H1 (cell line): ENCODE results near the gene ANAPC16. TPM values are rescaled to one million over a fixed set of nuclear protein-coding genes. Genes with fewer than 3 reads are reported as not detected.

Source experiments
- CTCF ChIA-PET: fragments of 300-600 bp; sonication (Branson Sonifier 250); formaldehyde crosslinking; loops from one replicate; lab custom pipeline; 2021; ENCODE audit not compliant: partially characterized antibody; lab: Charles Lee
- POLR2A ChIA-PET: fragments of 300-600 bp; sonication (Branson Sonifier 250); formaldehyde crosslinking; loops from one replicate; lab custom pipeline; 2021; ENCODE audit warnings: inconsistent platforms; ENCODE audit not compliant: partially characterized antibody; lab: Charles Lee
- DNase-seq, 2 experiments: peaks; one replicate each; pipeline versions ENCODE4 v3.0.0 to v3.0.0-alpha.2; 2010 to 2022; ENCODE audit warnings: low spot score in 2 of 2, low read depth in 1 of 2, mixed read lengths in 1 of 2
- FAIRE-seq: peaks from 2 replicates; lab custom pipeline; 2011; peaks lifted over from hg19 to GRCh38; lab: Jason Lieb, UNC
- H2AFZ ChIP-seq: 2 replicates; pipeline ENCODE4 v1.8.1; 2012; ENCODE audit warnings: low read length, inconsistent platforms
- H2AK5ac ChIP-seq: 2 replicates; pipeline ENCODE4 v1.6.1; 2013; ENCODE audit warnings: low read depth, low read length
- H2BK120ac ChIP-seq: replicated peaks from 2 replicates; pipeline ENCODE3; 2013; ENCODE audit warnings: low read depth, low read length, inconsistent platforms
- H2BK12ac ChIP-seq: 2 replicates; pipeline ENCODE4 v1.6.1; 2013; ENCODE audit warnings: low read depth, low read length
- H2BK15ac ChIP-seq: 2 replicates; pipeline ENCODE4 v1.6.1; 2013; ENCODE audit warnings: low read length
- H2BK20ac ChIP-seq: 2 replicates; pipeline ENCODE4 v1.6.1; 2013; ENCODE audit warnings: low read length
- H2BK5ac ChIP-seq: 2 replicates; pipeline ENCODE4 v1.6.1; 2013; ENCODE audit warnings: low read depth, low read length
- H3K14ac ChIP-seq: 2 replicates; pipeline ENCODE4 v1.6.1; 2013; ENCODE audit warnings: inconsistent platforms; ENCODE audit not compliant: insufficient read length
- H3K18ac ChIP-seq: 2 replicates; pipeline ENCODE4 v1.6.1; 2013; ENCODE audit warnings: low read length; ENCODE audit errors: extremely low read depth
- H3K23ac ChIP-seq: 2 replicates; pipeline ENCODE4 v1.6.1; 2013; ENCODE audit warnings: inconsistent platforms; ENCODE audit not compliant: insufficient read length
- H3K23me2 ChIP-seq: 2 replicates; pipeline ENCODE4 v1.6.1; 2013; ENCODE audit warnings: low read depth, low read length
- H3K27ac ChIP-seq: 2 replicates; pipeline ENCODE4 v1.6.1; 2011; ENCODE audit warnings: low read depth, low read length, inconsistent platforms
- H3K27me3 ChIP-seq, 4 experiments: replicated peaks in 1 of 4; 1 replicate in 1 of 4; 2 replicates in 3 of 4; pipeline versions ENCODE4 v1.6.1 to v1.8.1; 2011 to 2013; ENCODE audit warnings: low read length in 3 of 4, mild to moderate bottlenecking in 3 of 4, inconsistent platforms in 2 of 4, mixed read lengths in 2 of 4, moderate library complexity in 1 of 4; ENCODE audit not compliant: control insufficient read depth in 3 of 4, insufficient read depth in 3 of 4; ENCODE audit errors: extremely low read depth in 1 of 4
- H3K36me3 ChIP-seq, 4 experiments: 2 replicates each; pipeline versions ENCODE4 v1.6.1 to v1.8.1; 2011 to 2013; ENCODE audit warnings: mild to moderate bottlenecking in 4 of 4, low read length in 3 of 4, moderate library complexity in 2 of 4, control low read depth in 1 of 4, inconsistent platforms in 1 of 4; ENCODE audit not compliant: insufficient read depth in 4 of 4, control insufficient read depth in 2 of 4
- H3K4ac ChIP-seq: replicated peaks from 2 replicates; pipeline ENCODE3; 2013; ENCODE audit warnings: low read length, low read depth, mixed read lengths, inconsistent platforms; ENCODE audit not compliant: insufficient read length
- H3K4me1 ChIP-seq, 4 experiments: replicated peaks in 1 of 4; 1 replicate in 1 of 4; 2 replicates in 3 of 4; pipeline versions ENCODE4 v1.6.1 to v1.8.1; 2011 to 2013; ENCODE audit warnings: low read length in 3 of 4, inconsistent platforms in 2 of 4, mixed read lengths in 1 of 4; ENCODE audit not compliant: insufficient read depth in 4 of 4, control insufficient read depth in 3 of 4
- H3K4me2 ChIP-seq, 2 experiments: 2 replicates each; pipeline versions ENCODE4 v1.6.1 to v1.8.1; 2011 to 2013; ENCODE audit warnings: low read depth in 2 of 2, low read length in 2 of 2, control low read depth in 1 of 2, inconsistent platforms in 1 of 2, mild to moderate bottlenecking in 1 of 2; ENCODE audit not compliant: insufficient read depth in 1 of 2
- H3K4me3 ChIP-seq, 4 experiments: fragments of 200-600, 300-600 bp in 1 of 4; sonication (generic), shearing (Covaris generic), sonication (Bioruptor Twin) in 1 of 4; 2 replicates each; pipeline versions ENCODE4 v1.5.1 to v1.8.1; 2011 to 2016; ENCODE audit warnings: low read length in 4 of 4, low read depth in 3 of 4, control low read depth in 2 of 4, inconsistent platforms in 2 of 4, mild to moderate bottlenecking in 2 of 4, mixed read lengths in 1 of 4, moderate library complexity in 1 of 4; ENCODE audit not compliant: insufficient read depth in 2 of 4; ENCODE audit errors: extremely low read depth in 1 of 4
- H3K56ac ChIP-seq: replicated peaks from 2 replicates; pipeline ENCODE3; 2013; ENCODE audit warnings: low read depth, mild to moderate bottlenecking, mixed read lengths, low read length, inconsistent platforms; ENCODE audit not compliant: insufficient read length
- H3K79me1 ChIP-seq: 2 replicates; pipeline ENCODE4 v1.6.1; 2013; ENCODE audit warnings: low read depth, low read length, control low read depth
- H3K79me2 ChIP-seq, 2 experiments: 2 replicates each; pipeline versions ENCODE4 v1.6.1 to v1.8.1; 2012 to 2013; ENCODE audit warnings: low read length in 2 of 2, mild to moderate bottlenecking in 2 of 2, inconsistent platforms in 1 of 2; ENCODE audit not compliant: insufficient read depth in 2 of 2, control insufficient read depth in 1 of 2
- H3K9ac ChIP-seq, 4 experiments: replicated peaks in 1 of 4; 1 replicate in 1 of 4; 2 replicates in 3 of 4; pipeline versions ENCODE4 v1.6.1 to v1.8.1; 2011 to 2013; ENCODE audit warnings: low read depth in 3 of 4, low read length in 3 of 4, control low read depth in 2 of 4, mild to moderate bottlenecking in 2 of 4, moderate library complexity in 2 of 4, inconsistent platforms in 1 of 4; ENCODE audit errors: extremely low read depth in 1 of 4
- H3K9me3 ChIP-seq, 2 experiments: 2 replicates each; pipeline versions ENCODE4 v1.6.1 to v1.8.1; 2012 to 2013; ENCODE audit warnings: mild to moderate bottlenecking in 2 of 2, moderate library complexity in 2 of 2, control low read depth in 1 of 2, inconsistent platforms in 1 of 2, low read depth in 1 of 2, low read length in 1 of 2, mixed read lengths in 1 of 2; ENCODE audit not compliant: insufficient read depth in 2 of 2
- H4K20me1 ChIP-seq, 2 experiments: replicated peaks in 1 of 2; 2 replicates each; pipeline versions ENCODE3 to v1.8.1; 2011 to 2013; ENCODE audit warnings: inconsistent platforms in 2 of 2, low read length in 2 of 2, mild to moderate bottlenecking in 1 of 2; ENCODE audit not compliant: insufficient read depth in 2 of 2, control insufficient read depth in 1 of 2
- H4K5ac ChIP-seq: 2 replicates; pipeline ENCODE4 v1.6.1; 2013; ENCODE audit warnings: low read length, low read depth, mixed read lengths, inconsistent platforms; ENCODE audit not compliant: insufficient read length
- H4K8ac ChIP-seq: 2 replicates; pipeline ENCODE4 v1.8.0; 2013; ENCODE audit warnings: mild to moderate bottlenecking, moderate library complexity, low read length, inconsistent platforms; ENCODE audit not compliant: insufficient read depth; ENCODE audit errors: extremely low read depth
- H4K91ac ChIP-seq: replicated peaks from 2 replicates; pipeline ENCODE3; 2013; ENCODE audit warnings: low read length, mixed read lengths, inconsistent platforms; ENCODE audit not compliant: insufficient read length
- KDM1A ChIP-seq: fragments of 200-600, 300-600 bp; sonication (generic); IDR thresholded peaks from 2 replicates; pipeline ENCODE4 v1.7.1; 2016; ENCODE audit warnings: mild to moderate bottlenecking, low read length, borderline replicate concordance
- RBBP5 ChIP-seq: IDR thresholded peaks from 2 replicates; pipeline ENCODE4 v1.7.1; 2012; ENCODE audit warnings: low read depth, mild to moderate bottlenecking, inconsistent platforms, low read length, moderate library complexity, borderline replicate concordance
- RXRA ChIP-seq: IDR thresholded peaks from 2 replicates; pipeline ENCODE4 v1.6.1; 2011; ENCODE audit warnings: low read depth, mild to moderate bottlenecking, low read length, moderate library complexity; ENCODE audit not compliant: insufficient read depth
- SIX5 ChIP-seq: IDR thresholded peaks from 2 replicates; pipeline ENCODE4 v1.6.1; 2011; ENCODE audit warnings: mild to moderate bottlenecking, low read depth, low read length
- TCF12 ChIP-seq: IDR thresholded peaks from 2 replicates; pipeline ENCODE4 v1.6.1; 2011; ENCODE audit warnings: low read depth, mild to moderate bottlenecking, low read length
- WGBS, 2 experiments: shearing (Covaris generic) in 1 of 2; methylation state at CpG; one replicate each; pipeline versions ENCODE4 v1.1.6 to v1.1.7; 2013 to 2015; ENCODE audit warnings: low lambda C conversion rate in 2 of 2, mixed read lengths in 2 of 2, inconsistent platforms in 1 of 2, low coverage in 1 of 2, missing lambda C conversion rate in 1 of 2; ENCODE audit not compliant: insufficient replicate concordance in 2 of 2, insufficient coverage in 1 of 2, insufficient read length in 1 of 2; ENCODE audit errors: extremely low coverage in 1 of 2, missing lambda C conversion rate in 1 of 2; 5-methylcytosine and 5-hydroxymethylcytosine counted together
- polyA plus RNA-seq, 7 experiments: library from polyadenylated mRNA; depleted of rRNA in 3 of 7; stranded (reverse) in 5 of 7; unstranded in 2 of 7; fragments of >200 nt in 5 of 7; fragments of 200-250 nt in 2 of 7; gene quantifications; 1 replicate in 5 of 7; 2 replicates in 1 of 7; 4 replicates in 1 of 7; pipeline versions ENCODE4 v1.2.1 to v1.2.3, GENCODE V29; 2011 to 2013; ENCODE audit warnings: missing spikeins in 2 of 7, mixed read lengths in 2 of 7
- total RNA-seq: library from RNA; stranded (reverse); fragmentation: NEBNext Ultra II Directional; extraction: Animal tissue kit (Norgen Biotek cat#: 25700); gene quantifications from 2 replicates; pipeline ENCODE4 v1.2.1, GENCODE V29; 2021

ANAPC16 gene
- total and polyA plus RNA-seq, 2 of the 8 experiments (the other 6 are each of a cell fraction or from before 2014, with no cell fraction given), result 53.1 to 57.4 TPM

- Histone ChIP-seq H3K4ac (no peak overlapping the region), H4K20me1 (peaks cover 2 to 3% of the 10 kb centered on the region in 2 experiments), H2BK120ac (no peak overlapping the region), H3K27me3 (no peaks in the 10 kb centered on the region), H3K27ac (no peak overlapping the region), H2AK5ac (no peak overlapping the region), H3K79me2 (peaks cover 3 to 37% of the 10 kb centered on the region in 2 experiments; a peak in 3 of 4 replicates), H3K4me1 (peaks cover 0 to 6% (median 3%) of the 10 kb centered on the region in 4 experiments; a peak in 4 of 7 replicates), H2BK12ac (no peak overlapping the region), H2BK20ac (no peak overlapping the region), H3K23ac (no peak overlapping the region), H3K79me1 (peaks cover 4% of the 10 kb centered on the region; the same call in 1 of the 2 replicates), H3K9ac (no peak overlapping the region), H4K91ac (no peak overlapping the region), H2AFZ (no peak overlapping the region), H4K8ac (no peak overlapping the region), H2BK5ac (no peak overlapping the region), H3K4me3 (no peak overlapping the region), H3K14ac (no peak overlapping the region), H4K5ac (no peak overlapping the region), H2BK15ac (no peak overlapping the region), H3K23me2 (no peaks in the 10 kb centered on the region), H3K56ac (no peak overlapping the region), H3K9me3 (no peaks in the 10 kb centered on the region), H3K36me3 (peaks cover 4 to 16% (median 9%) of the 10 kb centered on the region in 4 experiments; a peak in 6 of 8 replicates), H3K18ac (no peak overlapping the region), H3K4me2 (no peak overlapping the region)
- TF ChIP-seq TCF12 (no peak), KDM1A (no peak), RBBP5 (no peak), SIX5 (no peak), RXRA (no peak)
- no peak for DNase-seq
- ChIA-PET POLR2A (interaction anchor here (0.9 to 2.1 kb wide), 8 partner anchors 9 to 100 kb away, joined by 3 to 10 read pairs (median 4); partner anchors contain the start of genes ASCC1 and DDIT4), CTCF (interaction anchor here (1.2 to 1.7 kb wide), 3 partner anchors 49 to 173 kb away, joined by 3 to 5 read pairs (median 4); no protein-coding TSS in a partner anchor)
- 87% methylated on average over 5 of the region's 6 CpGs; no CpG with 5 or more reads in 1 of the 2 experiments for WGBS, 2 experiments
- no peak for FAIRE-seq
Measured at GRCh38 chr10:72226418-72227027, 10.7 kb downstream of the ANAPC16 start.
